HCT116 (cell line): ENCODE measurements around the gene ELK3. TPM values are rescaled to one million over a fixed set of nuclear protein-coding genes. Genes with fewer than 3 reads are reported as not detected.

Experiments
- ATAC-seq: fragments of 200-7000 bp; cut with Tn5 transposase; 2 replicates; pipeline ENCODE4 v1.9.1; 2020; ENCODE audit warnings: mild to moderate bottlenecking, moderate library complexity
- BruUV-seq: library from RNA; stranded (reverse); fragments of 400-500 nt; replicated peaks from 2 replicates; lab custom pipeline; 2021; lab: Mats Ljungman, UMichigan
- CTCF ChIA-PET: fragments of 300-600 bp; sonication (Branson Sonifier 250); formaldehyde crosslinking; loops from one replicate; lab custom pipeline; 2021; ENCODE audit warnings: antibody characterized with exemption; lab: Charles Lee
- POLR2A ChIA-PET: fragments of 300-600, 350-600 bp; sonication (Branson Sonifier 250); formaldehyde crosslinking; loops from one replicate; lab custom pipeline; 2021; ENCODE audit warnings: antibody characterized with exemption; lab: Charles Lee
- RAD21 ChIA-PET, 2 experiments: fragments of 300-600 bp; sonication (Branson Sonifier 250); formaldehyde crosslinking; loops; one replicate each; lab custom pipeline; 2023; ENCODE audit warnings: low total read pairs in 2 of 2; ENCODE audit not compliant: uncharacterized antibody in 2 of 2, unreplicated experiment in 2 of 2, low non-redundant PET in 1 of 2; lab: Charles Lee
- DNase-seq: peaks from one replicate; pipeline ENCODE4 v3.0.0-alpha.2; 2010; ENCODE audit warnings: low read depth, low spot score
- H2AFZ ChIP-seq: fragments of 200-600 bp; shearing (Covaris generic), sonication (generic); 2 replicates; pipeline ENCODE4 v1.6.1; 2017; ENCODE audit warnings: low read depth, mixed run types, mixed read lengths, antibody characterized with exemption, low read length; ENCODE audit not compliant: poor library complexity, severe bottlenecking
- H3K27ac ChIP-seq: 2 replicates; pipeline ENCODE4 v1.5.1; 2012; ENCODE audit warnings: low read depth, low read length
- H3K27me3 ChIP-seq: fragments of 200-600 bp; sonication (generic); 2 replicates; pipeline ENCODE4 v1.6.1; 2016; ENCODE audit warnings: mixed run types, low read length, mixed read lengths; ENCODE audit not compliant: insufficient read depth
- H3K36me3 ChIP-seq, 2 experiments: fragments of 200-500 bp in 1 of 2; fragments of 200-600 bp in 1 of 2; sonication (Bioruptor generic) in 1 of 2; sonication (generic) in 1 of 2; 2 replicates each; pipeline versions ENCODE4 v1.5.1 to v1.6.1; 2014 to 2016; ENCODE audit warnings: low read length in 2 of 2, inconsistent platforms in 1 of 2, mixed read lengths in 1 of 2, mixed run types in 1 of 2; ENCODE audit not compliant: insufficient read depth in 2 of 2, control insufficient read depth in 1 of 2
- H3K4me1 ChIP-seq, 2 experiments: fragments of 200-600 bp in 1 of 2; sonication (generic) in 1 of 2; 2 replicates each; pipeline versions ENCODE4 v1.5.1 to v1.6.1; 2012 to 2017; ENCODE audit warnings: low read length in 2 of 2, inconsistent platforms in 1 of 2, mild to moderate bottlenecking in 1 of 2, mixed read lengths in 1 of 2, mixed run types in 1 of 2, moderate library complexity in 1 of 2; ENCODE audit not compliant: insufficient read depth in 2 of 2, control insufficient read depth in 1 of 2
- H3K4me2 ChIP-seq: fragments of 200-600 bp; sonication (generic); 2 replicates; pipeline ENCODE4 v1.6.1; 2017; ENCODE audit warnings: mixed run types, low read length, mixed read lengths
- H3K4me3 ChIP-seq, 2 experiments: fragments of 200-600 bp in 1 of 2; sonication (generic) in 1 of 2; replicated peaks in 1 of 2; 2 replicates each; pipeline ENCODE4 v1.5.1; 2011 to 2016; ENCODE audit warnings: low read length in 2 of 2, control low read depth in 1 of 2, low read depth in 1 of 2, mild to moderate bottlenecking in 1 of 2, mixed read lengths in 1 of 2, mixed run types in 1 of 2
- H3K79me2 ChIP-seq: fragments of 200-600 bp; sonication (generic); 2 replicates; pipeline ENCODE4 v1.6.1; 2017; ENCODE audit warnings: mild to moderate bottlenecking, mixed run types, low read length, moderate library complexity, mixed read lengths; ENCODE audit not compliant: insufficient read depth
- H3K9ac ChIP-seq: fragments of 200-600 bp; sonication (generic); 2 replicates; pipeline ENCODE4 v1.6.1; 2016; ENCODE audit warnings: low read length, mixed read lengths
- H3K9me2 ChIP-seq: fragments of 200-600 bp; sonication (generic), shearing (Covaris generic); 2 replicates; pipeline ENCODE4 v1.6.1; 2017; ENCODE audit warnings: mixed run types, mild to moderate bottlenecking, moderate library complexity; ENCODE audit not compliant: insufficient read depth
- H3K9me3 ChIP-seq, 2 experiments: fragments of 200-500 bp in 1 of 2; fragments of 200-600 bp in 1 of 2; sonication (Bioruptor generic) in 1 of 2; sonication (generic) in 1 of 2; 2 replicates each; pipeline ENCODE4 v1.6.1; 2014 to 2017; ENCODE audit warnings: low read length in 2 of 2, mixed read lengths in 2 of 2, inconsistent platforms in 1 of 2, low read depth in 1 of 2, mild to moderate bottlenecking in 1 of 2, mixed run types in 1 of 2, moderate library complexity in 1 of 2; ENCODE audit not compliant: control insufficient read depth in 1 of 2, insufficient read depth in 1 of 2
- H4K20me1 ChIP-seq: fragments of 200-600 bp; sonication (generic), shearing (Covaris generic); 2 replicates; pipeline ENCODE4 v1.6.1; 2017; ENCODE audit warnings: mixed run types, mild to moderate bottlenecking, moderate library complexity; ENCODE audit not compliant: insufficient read depth
- ELF1 ChIP-seq: IDR thresholded peaks from 2 replicates; pipeline ENCODE4 v1.6.1; 2012; ENCODE audit warnings: low read depth, borderline replicate concordance
- EZH2 ChIP-seq: fragments of 200-600 bp; sonication (generic); IDR thresholded peaks from 2 replicates; pipeline ENCODE4 v1.6.1; 2017; ENCODE audit warnings: antibody characterized with exemption, mixed run types
- MAX ChIP-seq: IDR thresholded peaks from 2 replicates; pipeline ENCODE4 v1.6.1; 2012
- SRF ChIP-seq: IDR thresholded peaks from 2 replicates; pipeline ENCODE4 v1.6.1; 2012; ENCODE audit warnings: low read depth
- YY1 ChIP-seq: IDR thresholded peaks from 2 replicates; pipeline ENCODE4 v1.6.1; 2011; ENCODE audit warnings: low read length, low read depth, moderate library complexity, mild to moderate bottlenecking; ENCODE audit not compliant: insufficient replicate concordance; ENCODE audit errors: extremely low read depth
- intact Hi-C: fragments of 100-400 bp; cut with micrococcal nuclease; formaldehyde crosslinking; loops from 2 replicates; pipeline ENCODE4 v1.10.0; 2022
- total RNA-seq: library from RNA; stranded (reverse); gene quantifications from one replicate; pipeline ENCODE4 v1.2.1, GENCODE V29; 2021; ENCODE audit not compliant: unreplicated experiment
- TF ChIP-seq, protein P1 (sequence below), 3 experiments: fragments of 200-600 bp in 1 of 3; sonication (generic) in 1 of 3; IDR thresholded peaks in 2 of 3; conservative IDR thresholded peaks in 1 of 3; 2 replicates each; pipeline ENCODE4 v1.5.1; 2012 to 2017; ENCODE audit warnings: low read depth in 2 of 3, low read length in 2 of 3, antibody characterized with exemption in 1 of 3, borderline replicate concordance in 1 of 3, control low read depth in 1 of 3, mild to moderate bottlenecking in 1 of 3, mixed read lengths in 1 of 3, mixed run types in 1 of 3, moderate library complexity in 1 of 3; ENCODE audit not compliant: insufficient read depth in 1 of 3

Gene ELK3
- total RNA-seq, 1 experiment from 2014 or later: 45.6 TPM

DNA sequence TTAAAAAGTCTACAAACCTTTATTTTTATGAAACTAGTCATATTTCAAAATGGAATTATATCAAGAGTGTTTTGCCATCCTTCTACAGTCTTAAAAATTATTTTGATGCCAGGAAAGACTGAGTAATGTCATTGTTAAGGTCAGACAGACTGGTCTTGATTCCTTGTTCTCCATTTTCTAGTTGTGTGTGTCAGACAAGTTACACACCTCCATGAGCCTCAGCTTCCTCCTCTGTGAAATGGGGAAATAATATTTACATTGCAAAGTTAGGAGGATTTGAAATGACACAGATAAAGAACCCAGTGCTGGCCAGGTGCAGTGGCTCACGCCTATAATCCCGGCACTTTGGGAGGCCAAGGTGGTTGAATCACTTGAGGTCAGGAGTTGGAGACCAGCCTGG lies 47.4 kb upstream of the ELK3 start (continued):
- TF ChIP-seq, protein P1, sequence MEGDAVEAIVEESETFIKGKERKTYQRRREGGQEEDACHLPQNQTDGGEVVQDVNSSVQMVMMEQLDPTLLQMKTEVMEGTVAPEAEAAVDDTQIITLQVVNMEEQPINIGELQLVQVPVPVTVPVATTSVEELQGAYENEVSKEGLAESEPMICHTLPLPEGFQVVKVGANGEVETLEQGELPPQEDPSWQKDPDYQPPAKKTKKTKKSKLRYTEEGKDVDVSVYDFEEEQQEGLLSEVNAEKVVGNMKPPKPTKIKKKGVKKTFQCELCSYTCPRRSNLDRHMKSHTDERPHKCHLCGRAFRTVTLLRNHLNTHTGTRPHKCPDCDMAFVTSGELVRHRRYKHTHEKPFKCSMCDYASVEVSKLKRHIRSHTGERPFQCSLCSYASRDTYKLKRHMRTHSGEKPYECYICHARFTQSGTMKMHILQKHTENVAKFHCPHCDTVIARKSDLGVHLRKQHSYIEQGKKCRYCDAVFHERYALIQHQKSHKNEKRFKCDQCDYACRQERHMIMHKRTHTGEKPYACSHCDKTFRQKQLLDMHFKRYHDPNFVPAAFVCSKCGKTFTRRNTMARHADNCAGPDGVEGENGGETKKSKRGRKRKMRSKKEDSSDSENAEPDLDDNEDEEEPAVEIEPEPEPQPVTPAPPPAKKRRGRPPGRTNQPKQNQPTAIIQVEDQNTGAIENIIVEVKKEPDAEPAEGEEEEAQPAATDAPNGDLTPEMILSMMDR (IDR thresholded peaks at IDR 0.05 in 2 of 3, conservative IDR thresholded peaks at IDR 0.05 in 1 of 3; ENCODE audit: borderline replicate concordance in 1 of 3, insufficient read depth in 1 of 3, low read depth in 2 of 3, low read length in 2 of 3): no peak

- POLR2A ChIA-PET: no interaction called here
- H3K9me3 ChIP-seq: no peaks in the 10 kb centered on the region
- H3K36me3 ChIP-seq: no peaks in the 10 kb centered on the region
- no peaks in the 10 kb centered on the region for H3K4me1 ChIP-seq
- no peak overlapping the region for H3K4me2 ChIP-seq
- H3K27me3 ChIP-seq: no peaks in the 10 kb centered on the region
- CTCF ChIA-PET: interaction anchor here (1.2 kb wide), 1 partner anchor 250 kb away, joined by 4 read pairs; the partner anchor contains the start of gene CDK17
- TF ChIP-seq YY1 (no peak), EZH2 (no peak), SRF (no peak), MAX (no peak), ELF1 (no peak)
- no peak overlapping the region for H2AFZ ChIP-seq
- H3K4me3 ChIP-seq: no peak overlapping the region
- RAD21 ChIA-PET: no interaction called here
- no TSS peak for BruUV-seq
- H3K9ac ChIP-seq: no peak overlapping the region
- DNase-seq (no peak), ATAC-seq (no peak)
- no peak overlapping the region for H3K27ac ChIP-seq
- H4K20me1 ChIP-seq: no peaks in the 10 kb centered on the region
- no peaks in the 10 kb centered on the region for H3K79me2 ChIP-seq
- intact Hi-C loops: no loop called here
- H3K9me2 ChIP-seq: no peaks in the 10 kb centered on the region
These were observed 43.7 kb upstream of the ELK3 start for GRCh38 chr12:96150442-96150841.
